Measurements from ENCODE around the gene TSR3. TPM values are rescaled to one million over a fixed set of nuclear protein-coding genes. Genes with fewer than 3 reads are reported as not detected.

The TSR3 gene
- polyA plus RNA-seq, 3 donors: 23.2 to 73.1 (median 48.2) TPM

DNA sequence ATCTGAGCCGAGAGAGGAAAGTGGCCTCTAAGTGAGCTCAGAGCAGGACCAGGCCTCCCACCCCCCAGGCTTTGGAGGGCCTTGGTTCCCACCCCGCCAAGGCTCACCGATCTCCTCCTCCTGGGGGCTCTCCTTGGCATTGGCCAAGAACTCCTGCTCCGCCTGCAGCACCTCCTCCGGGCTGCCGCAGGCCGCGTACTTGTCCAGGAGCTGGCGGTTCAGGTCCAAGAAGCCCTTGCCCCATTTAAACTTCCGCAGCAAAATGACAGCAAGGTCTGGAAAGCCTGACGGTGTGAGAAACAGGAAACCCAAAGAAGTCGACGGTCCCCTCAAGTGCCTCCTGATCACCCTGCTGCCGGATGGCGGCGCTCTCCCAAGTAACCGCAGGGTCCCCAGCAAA lies 1.7 kb downstream of the TSR3 start:
- intact Hi-C loops (cut with micrococcal nuclease): loop anchor here (5.0 to 10.0 kb wide), 2 partner anchors 38 to 65 kb away; partner anchors contain the start of gene UNKL (in 1 of the 2)
- WGBS (ENCODE audit: insufficient coverage): 92% methylated on average over 17 of the region's 17 CpGs
- peaks cover 21 to 32% of the 10 kb centered on the region in 2 donors for H3K4me1 ChIP-seq (ENCODE audit: control insufficient read depth in 1 of 2, insufficient read depth in 2 of 2, low read length in 2 of 2)

DNA sequence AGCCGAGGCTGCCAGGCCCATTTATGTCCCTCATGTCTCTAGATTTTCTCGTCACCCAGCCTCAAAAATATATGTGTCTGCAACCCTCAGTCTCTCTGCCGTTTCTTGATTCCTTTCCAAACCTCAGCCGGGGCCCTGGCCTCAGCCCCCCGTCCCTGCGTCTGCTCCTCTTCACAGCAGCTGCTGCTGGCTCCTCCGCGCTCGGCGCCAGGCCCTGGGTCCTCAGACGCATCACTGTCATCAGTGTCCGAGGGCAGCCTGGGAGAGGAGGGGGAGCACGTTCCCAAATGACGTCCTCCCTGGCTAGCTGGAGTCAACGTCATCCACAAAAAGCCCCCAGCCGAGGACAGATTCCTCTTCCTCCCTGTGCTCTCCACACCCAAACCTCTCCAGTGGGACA lies 2.3 kb downstream of the TSR3 start:
- H3K79me2 ChIP-seq (ENCODE audit: insufficient read depth, low read length): peaks cover 39% of the 10 kb centered on the region
- H4K20me1 ChIP-seq (ENCODE audit: insufficient read depth, low read length): peaks cover 36% of the 10 kb centered on the region
- no peak for DNase-seq
- H3K9me3 Mint-ChIP-seq: peaks cover 0 to 3% (median 0%) of the 10 kb centered on the region in 7 donors
- peaks cover 32% of the 10 kb centered on the region for H3K4me1 Mint-ChIP-seq
- H2AFZ ChIP-seq (ENCODE audit: insufficient read depth, low read depth, low read length, poor library complexity, severe bottlenecking): no peak overlapping the region
- peaks cover 21 to 32% of the 10 kb centered on the region in 2 donors for H3K4me1 ChIP-seq (ENCODE audit: control insufficient read depth in 1 of 2, insufficient read depth in 2 of 2, low read length in 2 of 2)
- no peak overlapping the region for H3K27ac ChIP-seq (ENCODE audit: low read depth in 1 of 2, low read length in 2 of 2)
- TF ChIP-seq, protein P1, sequence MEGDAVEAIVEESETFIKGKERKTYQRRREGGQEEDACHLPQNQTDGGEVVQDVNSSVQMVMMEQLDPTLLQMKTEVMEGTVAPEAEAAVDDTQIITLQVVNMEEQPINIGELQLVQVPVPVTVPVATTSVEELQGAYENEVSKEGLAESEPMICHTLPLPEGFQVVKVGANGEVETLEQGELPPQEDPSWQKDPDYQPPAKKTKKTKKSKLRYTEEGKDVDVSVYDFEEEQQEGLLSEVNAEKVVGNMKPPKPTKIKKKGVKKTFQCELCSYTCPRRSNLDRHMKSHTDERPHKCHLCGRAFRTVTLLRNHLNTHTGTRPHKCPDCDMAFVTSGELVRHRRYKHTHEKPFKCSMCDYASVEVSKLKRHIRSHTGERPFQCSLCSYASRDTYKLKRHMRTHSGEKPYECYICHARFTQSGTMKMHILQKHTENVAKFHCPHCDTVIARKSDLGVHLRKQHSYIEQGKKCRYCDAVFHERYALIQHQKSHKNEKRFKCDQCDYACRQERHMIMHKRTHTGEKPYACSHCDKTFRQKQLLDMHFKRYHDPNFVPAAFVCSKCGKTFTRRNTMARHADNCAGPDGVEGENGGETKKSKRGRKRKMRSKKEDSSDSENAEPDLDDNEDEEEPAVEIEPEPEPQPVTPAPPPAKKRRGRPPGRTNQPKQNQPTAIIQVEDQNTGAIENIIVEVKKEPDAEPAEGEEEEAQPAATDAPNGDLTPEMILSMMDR (IDR thresholded peaks at IDR 0.05): no peak
- no peaks in the 10 kb centered on the region for H3K9me3 ChIP-seq (replicated peaks in 1 of 2; ENCODE audit: control insufficient read depth in 1 of 2, insufficient read depth in 1 of 2, low read length in 2 of 2)
- H3K27me3 Mint-ChIP-seq (ENCODE audit: low read depth in 3 of 3): peaks cover 0 to 2% (median 0%) of the 10 kb centered on the region in 3 donors
- peaks cover 16 to 32% of the 10 kb centered on the region in 2 donors for H3K36me3 Mint-ChIP-seq
- no peak overlapping the region for H3K4me3 Mint-ChIP-seq
- peaks cover 18% of the 10 kb centered on the region in 2 donors for H3K36me3 ChIP-seq (replicated peaks in 1 of 2; ENCODE audit: control insufficient read depth in 1 of 2, insufficient read depth in 2 of 2, low read length in 2 of 2)
- intact Hi-C loops (cut with micrococcal nuclease): loop anchor here in 1 of 2 donors (5.0 kb wide), 1 partner anchor 37 kb away; no protein-coding TSS in a partner anchor
- no peak overlapping the region for H3K4me3 ChIP-seq (replicated peaks in 1 of 3; ENCODE audit: low read depth in 2 of 3, low read length in 3 of 3)
- WGBS (ENCODE audit: insufficient coverage): 94% methylated on average over 13 of the region's 16 CpGs
- H3K4me2 ChIP-seq (replicated peaks; ENCODE audit: extremely low read depth, low read length, poor library complexity, severe bottlenecking): no peak overlapping the region
- H3K9ac ChIP-seq (ENCODE audit: insufficient read depth, low read length, poor library complexity, severe bottlenecking): no peak overlapping the region
- no peak overlapping the region for H3K27ac Mint-ChIP-seq
- H3K27me3 ChIP-seq (ENCODE audit: control insufficient read depth in 2 of 2, insufficient read depth in 2 of 2, low read length in 2 of 2): no peaks in the 10 kb centered on the region

More for the DNA sequence above, 1.7 kb downstream of the TSR3 start:
- peaks cover 0 to 3% (median 0%) of the 10 kb centered on the region in 7 donors for H3K9me3 Mint-ChIP-seq
- Histone ChIP-seq H4K20me1 (ENCODE audit: insufficient read depth, low read length) (peaks cover 42% of the 10 kb centered on the region), H3K4me3 (replicated peaks in 1 of 3; ENCODE audit: low read depth in 2 of 3, low read length in 3 of 3) (no peak overlapping the region), H3K27me3 (ENCODE audit: control insufficient read depth in 2 of 2, insufficient read depth in 2 of 2, low read length in 2 of 2) (no peaks in the 10 kb centered on the region), H2AFZ (ENCODE audit: insufficient read depth, low read depth, low read length, poor library complexity, severe bottlenecking) (no peak overlapping the region), H3K9ac (ENCODE audit: insufficient read depth, low read length, poor library complexity, severe bottlenecking) (no peak overlapping the region), H3K36me3 (replicated peaks in 1 of 2; ENCODE audit: control insufficient read depth in 1 of 2, insufficient read depth in 2 of 2, low read length in 2 of 2) (peaks cover 18% of the 10 kb centered on the region in 2 donors), H3K27ac (ENCODE audit: low read depth in 1 of 2, low read length in 2 of 2) (no peak overlapping the region), H3K79me2 (ENCODE audit: insufficient read depth, low read length) (peaks cover 45% of the 10 kb centered on the region), H3K9me3 (replicated peaks in 1 of 2; ENCODE audit: control insufficient read depth in 1 of 2, insufficient read depth in 1 of 2, low read length in 2 of 2) (no peaks in the 10 kb centered on the region), H3K4me2 (replicated peaks; ENCODE audit: extremely low read depth, low read length, poor library complexity, severe bottlenecking) (no peak overlapping the region)
- peaks cover 32% of the 10 kb centered on the region for H3K4me1 Mint-ChIP-seq
- TF ChIP-seq, protein P1 (IDR thresholded peaks at IDR 0.05): no peak
- DNase-seq: no peak
- no peak overlapping the region for H3K4me3 Mint-ChIP-seq
- peak overlapping the region in 3 of 7 donors; percentile 42 to 75 (median 71) for H3K27ac Mint-ChIP-seq
- H3K36me3 Mint-ChIP-seq: peaks cover 16 to 32% of the 10 kb centered on the region in 2 donors
- no peaks in the 10 kb centered on the region for H3K27me3 Mint-ChIP-seq (ENCODE audit: low read depth in 3 of 3)

All from CD14-positive monocyte (primary cell).